T-helper 17 cell (primary cell): ENCODE measurements around the gene BICC1. TPM values are rescaled to one million over a fixed set of nuclear protein-coding genes. Genes with fewer than 3 reads are reported as not detected.

Source experiments
- ATAC-seq: fragments of 150-1000 bp; cut with Tn5 transposase; 2 replicates; pipeline ENCODE4 v1.10.0; 2021; ENCODE audit warnings: mild to moderate bottlenecking, moderate library complexity
- DNase-seq, 3 donors: peaks; one replicate each; pipeline versions ENCODE4 v3.0.0 to v3.0.0-alpha.2; 2020 to 2021
- H3K9me3 ChIP-seq: one replicate; pipeline ENCODE4 v1.7.0; 2013; ENCODE audit warnings: low read length, mild to moderate bottlenecking; ENCODE audit not compliant: control insufficient read depth, poor library complexity, severe bottlenecking
- H3K27ac Mint-ChIP-seq: one replicate; pipeline ENCODE4 v1.8.0; 2022; ENCODE audit warnings: mild to moderate bottlenecking, moderate library complexity, mixed read lengths
- H3K27me3 Mint-ChIP-seq: one replicate; pipeline ENCODE4 v1.8.0; 2022; ENCODE audit warnings: mixed read lengths
- H3K36me3 Mint-ChIP-seq: one replicate; pipeline ENCODE4 v1.8.0; 2022; ENCODE audit warnings: low read depth, mixed read lengths
- H3K4me1 Mint-ChIP-seq: one replicate; pipeline ENCODE4 v1.8.0; 2022; ENCODE audit warnings: mild to moderate bottlenecking, mixed read lengths
- H3K4me3 Mint-ChIP-seq: one replicate; pipeline ENCODE4 v1.8.0; 2022; ENCODE audit warnings: mild to moderate bottlenecking, moderate library complexity, mixed read lengths
- total RNA-seq, 4 donors: library from RNA in 2 of 4; stranded (reverse) in 2 of 4; gene quantifications; one replicate each; pipeline ENCODE4 v1.2.3 and lab custom pipeline; 2022 to 2026

Gene BICC1, protein sequence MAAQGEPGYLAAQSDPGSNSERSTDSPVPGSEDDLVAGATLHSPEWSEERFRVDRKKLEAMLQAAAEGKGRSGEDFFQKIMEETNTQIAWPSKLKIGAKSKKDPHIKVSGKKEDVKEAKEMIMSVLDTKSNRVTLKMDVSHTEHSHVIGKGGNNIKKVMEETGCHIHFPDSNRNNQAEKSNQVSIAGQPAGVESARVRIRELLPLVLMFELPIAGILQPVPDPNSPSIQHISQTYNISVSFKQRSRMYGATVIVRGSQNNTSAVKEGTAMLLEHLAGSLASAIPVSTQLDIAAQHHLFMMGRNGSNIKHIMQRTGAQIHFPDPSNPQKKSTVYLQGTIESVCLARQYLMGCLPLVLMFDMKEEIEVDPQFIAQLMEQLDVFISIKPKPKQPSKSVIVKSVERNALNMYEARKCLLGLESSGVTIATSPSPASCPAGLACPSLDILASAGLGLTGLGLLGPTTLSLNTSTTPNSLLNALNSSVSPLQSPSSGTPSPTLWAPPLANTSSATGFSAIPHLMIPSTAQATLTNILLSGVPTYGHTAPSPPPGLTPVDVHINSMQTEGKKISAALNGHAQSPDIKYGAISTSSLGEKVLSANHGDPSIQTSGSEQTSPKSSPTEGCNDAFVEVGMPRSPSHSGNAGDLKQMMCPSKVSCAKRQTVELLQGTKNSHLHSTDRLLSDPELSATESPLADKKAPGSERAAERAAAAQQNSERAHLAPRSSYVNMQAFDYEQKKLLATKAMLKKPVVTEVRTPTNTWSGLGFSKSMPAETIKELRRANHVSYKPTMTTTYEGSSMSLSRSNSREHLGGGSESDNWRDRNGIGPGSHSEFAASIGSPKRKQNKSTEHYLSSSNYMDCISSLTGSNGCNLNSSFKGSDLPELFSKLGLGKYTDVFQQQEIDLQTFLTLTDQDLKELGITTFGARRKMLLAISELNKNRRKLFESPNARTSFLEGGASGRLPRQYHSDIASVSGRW
- not detected for total RNA-seq
- total RNA-seq (lab: John Stamatoyannopoulos, UW): 0 to 0.58 reads per million in 2 donors

GRCh38 chr10:58512491-58513187 lies at the start of gene BICC1:
BICC1 (plus strand) TSS chr10:58512872; CDS start chr10:58513144, 272 bp downstream.
- peak; percentile 45 for ATAC-seq
- no peak for DNase-seq
- Mint-ChIP-seq H3K4me1 (peaks cover 9% of the 10 kb centered on the region), H3K36me3 (peaks cover 8% of the 10 kb centered on the region), H3K4me3 (peak within 1 kb of the TSS; percentile 96), H3K27ac (no peak within 1 kb of the TSS), H3K27me3 (peaks cover 34% of the 10 kb centered on the region)
- H3K9me3 ChIP-seq: no peaks in the 10 kb centered on the region

DNA sequence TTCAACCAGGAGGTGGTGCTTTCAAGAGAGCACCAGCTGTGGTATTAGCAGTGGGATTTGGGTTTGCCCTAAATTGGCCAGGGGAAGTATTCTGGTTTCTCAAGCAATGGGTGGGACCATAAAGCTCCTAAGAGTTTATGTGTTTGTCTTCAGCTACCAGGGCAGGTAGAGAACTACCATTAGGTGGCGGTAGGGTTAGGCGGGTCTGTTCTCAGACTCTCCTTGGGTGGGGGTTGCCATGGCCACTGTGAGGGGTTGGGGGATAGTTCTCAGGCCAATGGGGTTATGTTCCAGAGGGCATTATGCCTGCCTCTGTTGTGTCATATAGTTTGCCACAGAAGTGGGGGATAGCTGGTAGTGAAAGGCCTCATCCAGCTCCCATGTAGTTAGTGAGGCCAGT lies 47.7 kb upstream of the BICC1 start:
- H3K9me3 ChIP-seq: no peaks in the 10 kb centered on the region
- H3K36me3 Mint-ChIP-seq: no peaks in the 10 kb centered on the region
- no peak overlapping the region for H3K4me3 Mint-ChIP-seq
- no peak overlapping the region for H3K27ac Mint-ChIP-seq
- H3K4me1 Mint-ChIP-seq: no peaks in the 10 kb centered on the region
- DNase-seq: no peak
- no peak for ATAC-seq
- peaks cover 28% of the 10 kb centered on the region for H3K27me3 Mint-ChIP-seq

GRCh38 chr10:58465629-58466028 lies 47.0 kb upstream of the BICC1 start:
- Mint-ChIP-seq H3K36me3 (no peaks in the 10 kb centered on the region), H3K4me1 (peaks cover 2% of the 10 kb centered on the region), H3K4me3 (no peak overlapping the region), H3K27me3 (peaks cover 33% of the 10 kb centered on the region), H3K27ac (no peak overlapping the region)
- DNase-seq (no peak), ATAC-seq (no peak)
- no peaks in the 10 kb centered on the region for H3K9me3 ChIP-seq

DNA sequence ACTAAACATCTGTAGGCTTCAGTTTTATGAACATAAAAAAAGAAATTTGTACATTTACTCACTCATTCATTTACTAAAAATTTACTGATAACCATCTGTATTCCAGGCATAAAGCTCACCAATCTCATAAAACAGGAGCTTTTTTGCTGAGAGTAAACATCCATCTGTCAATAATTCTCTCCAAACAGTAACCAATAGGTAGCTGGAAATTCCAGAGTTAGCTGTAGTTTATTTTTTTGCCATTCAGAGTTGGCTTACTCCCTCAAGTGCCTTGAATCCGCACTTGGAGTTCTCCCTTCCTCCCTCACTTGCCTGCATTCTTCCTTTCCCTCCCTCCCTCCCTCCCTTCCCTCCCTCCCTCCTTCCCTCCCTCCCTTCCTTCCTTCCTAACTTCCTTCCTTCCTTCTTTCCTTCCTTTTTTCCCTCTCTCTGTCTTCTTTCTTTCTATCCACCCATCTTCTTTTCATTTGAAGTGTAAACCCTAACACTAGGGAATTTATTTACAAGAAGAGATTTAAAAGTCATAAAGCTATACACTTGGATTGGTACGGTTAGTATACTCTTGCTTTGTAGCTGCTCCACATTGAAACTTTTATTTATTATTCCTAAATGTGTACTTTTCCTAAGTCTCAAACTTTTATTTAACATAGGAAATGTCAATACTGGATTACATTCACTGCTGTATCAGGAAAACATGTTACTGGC lies 44.6 kb upstream of the BICC1 start:
- no peak overlapping the region for H3K27ac Mint-ChIP-seq
- H3K27me3 Mint-ChIP-seq: peaks cover 57% of the 10 kb centered on the region
- DNase-seq: no peak
- ATAC-seq: no peak
- peaks cover 2% of the 10 kb centered on the region for H3K4me1 Mint-ChIP-seq
- no peaks in the 10 kb centered on the region for H3K36me3 Mint-ChIP-seq
- no peaks in the 10 kb centered on the region for H3K9me3 ChIP-seq
- H3K4me3 Mint-ChIP-seq: no peak overlapping the region

DNA sequence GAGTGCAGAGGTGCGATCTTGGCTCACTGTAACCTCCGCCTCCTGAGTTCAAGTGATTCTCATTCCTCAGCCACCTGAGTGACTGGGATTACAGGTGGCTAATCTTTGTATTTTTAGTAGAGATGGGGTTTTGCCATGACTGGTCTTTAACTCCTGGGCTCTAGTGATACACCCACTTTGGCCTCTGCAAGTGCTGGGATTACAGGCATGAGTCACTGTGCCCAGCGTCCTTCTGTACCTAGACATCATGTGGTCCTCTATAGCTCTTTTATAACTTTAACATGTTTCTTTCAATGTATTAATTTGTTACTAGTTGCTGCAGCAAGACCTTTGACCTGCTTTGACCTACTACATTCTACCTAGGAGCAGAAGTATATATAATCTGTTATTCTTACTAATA lies 38.7 kb upstream of the BICC1 start:
- peaks cover 64% of the 10 kb centered on the region for H3K27me3 Mint-ChIP-seq
- no peak overlapping the region for H3K27ac Mint-ChIP-seq
- H3K36me3 Mint-ChIP-seq: no peaks in the 10 kb centered on the region
- peaks cover 2% of the 10 kb centered on the region for H3K4me1 Mint-ChIP-seq
- H3K9me3 ChIP-seq: no peaks in the 10 kb centered on the region
- ATAC-seq (no peak), DNase-seq (no peak)
- no peak overlapping the region for H3K4me3 Mint-ChIP-seq

DNA sequence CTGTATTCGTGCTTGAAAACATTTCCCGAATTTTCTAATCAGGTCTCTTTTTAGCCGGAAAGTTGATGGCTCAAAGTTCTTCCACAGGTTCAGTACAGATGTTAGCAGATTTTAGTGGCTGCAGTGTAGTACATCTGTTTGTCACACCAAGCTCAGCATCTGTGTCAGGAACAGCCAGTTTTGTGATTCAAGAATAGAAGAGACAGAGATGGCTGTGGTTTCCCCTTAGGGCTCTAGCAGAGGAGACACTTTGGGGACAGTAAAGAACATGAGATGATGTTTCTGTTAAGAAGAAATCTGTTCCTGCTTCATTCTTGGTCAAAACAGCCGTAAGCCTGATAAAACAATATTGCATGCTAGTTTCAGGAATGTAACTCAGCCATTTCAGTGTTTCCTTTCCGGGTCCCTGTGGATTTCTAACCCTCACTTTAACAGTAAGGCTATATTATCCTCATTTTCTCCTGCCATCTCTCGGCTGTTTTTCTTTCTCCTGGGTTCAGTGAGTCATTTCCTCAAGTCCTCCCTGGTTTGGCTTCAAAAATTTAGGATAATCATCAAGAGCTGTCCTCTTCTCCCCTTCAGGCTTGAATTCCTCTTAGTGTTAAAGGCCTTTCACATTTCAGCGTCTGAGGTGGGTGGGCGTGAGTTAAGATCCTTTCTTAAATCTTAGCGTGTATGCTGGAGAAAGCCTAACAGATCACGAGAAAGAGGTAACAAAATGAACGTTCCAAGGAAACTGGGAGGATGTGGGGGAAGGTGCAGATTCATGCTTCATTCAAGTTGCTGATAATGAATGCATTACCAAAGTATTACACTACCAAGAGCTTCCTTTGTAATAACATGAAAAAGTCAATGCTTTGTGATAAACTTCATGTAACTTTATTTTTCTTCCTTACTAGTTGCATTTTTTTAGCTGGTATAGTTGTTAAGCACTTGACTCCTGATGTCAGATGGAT lies 37.1 kb upstream of the BICC1 start:
- H3K9me3 ChIP-seq: no peaks in the 10 kb centered on the region
- Mint-ChIP-seq H3K36me3 (no peaks in the 10 kb centered on the region), H3K4me3 (no peak overlapping the region), H3K27ac (no peak overlapping the region), H3K27me3 (peaks cover 51% of the 10 kb centered on the region), H3K4me1 (no peaks in the 10 kb centered on the region)
- DNase-seq (no peak), ATAC-seq (no peak)

DNA sequence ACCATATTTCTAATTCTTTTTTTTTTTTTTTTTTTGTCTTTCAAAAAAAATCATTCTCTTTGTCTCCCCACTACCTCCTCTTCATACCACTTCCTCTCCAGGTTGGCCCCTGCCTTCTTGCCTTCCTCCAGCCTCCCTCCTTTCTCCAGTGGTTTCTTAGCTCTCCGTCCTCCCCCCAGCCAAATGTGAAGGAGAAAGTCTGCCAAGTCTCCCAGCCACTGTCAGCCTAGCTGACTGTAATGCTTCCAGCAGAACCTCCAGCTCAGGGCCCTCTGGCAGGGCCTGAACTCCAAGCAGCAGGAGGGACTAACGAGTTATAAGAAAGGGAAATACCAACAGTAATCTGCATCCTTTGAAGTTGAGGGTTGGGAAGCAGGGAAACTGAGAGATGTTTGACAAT lies 35.5 kb upstream of the BICC1 start:
- DNase-seq (no peak), ATAC-seq (no peak)
- H3K36me3 Mint-ChIP-seq: no peaks in the 10 kb centered on the region
- H3K4me1 Mint-ChIP-seq: no peaks in the 10 kb centered on the region
- peaks cover 36% of the 10 kb centered on the region for H3K27me3 Mint-ChIP-seq
- H3K4me3 Mint-ChIP-seq: no peak overlapping the region
- no peaks in the 10 kb centered on the region for H3K9me3 ChIP-seq
- no peak overlapping the region for H3K27ac Mint-ChIP-seq

- Mint-ChIP-seq H3K4me1 (no peaks in the 10 kb centered on the region), H3K27ac (no peak overlapping the region), H3K36me3 (no peaks in the 10 kb centered on the region), H3K27me3 (peaks cover 28% of the 10 kb centered on the region), H3K4me3 (no peak overlapping the region)
- H3K9me3 ChIP-seq: no peaks in the 10 kb centered on the region
- ATAC-seq (no peak), DNase-seq (no peak)
Measured at GRCh38 chr10:58477902-58478301, 34.8 kb upstream of the BICC1 start.

GRCh38 chr10:58479045-58479444 lies 33.6 kb upstream of the BICC1 start:
- DNase-seq (no peak), ATAC-seq (no peak)
- H3K27me3 Mint-ChIP-seq: peaks cover 23% of the 10 kb centered on the region
- H3K4me1 Mint-ChIP-seq: no peaks in the 10 kb centered on the region
- no peak overlapping the region for H3K4me3 Mint-ChIP-seq
- no peaks in the 10 kb centered on the region for H3K36me3 Mint-ChIP-seq
- H3K9me3 ChIP-seq: no peaks in the 10 kb centered on the region
- no peak overlapping the region for H3K27ac Mint-ChIP-seq

- no peaks in the 10 kb centered on the region for H3K9me3 ChIP-seq
- H3K27me3 Mint-ChIP-seq: peaks cover 23% of the 10 kb centered on the region
- H3K27ac Mint-ChIP-seq: no peak overlapping the region
- DNase-seq (no peak), ATAC-seq (no peak)
- H3K4me1 Mint-ChIP-seq: no peaks in the 10 kb centered on the region
- H3K4me3 Mint-ChIP-seq: no peak overlapping the region
- H3K36me3 Mint-ChIP-seq: no peaks in the 10 kb centered on the region
Measured at GRCh38 chr10:58480321-58480720, 32.4 kb upstream of the BICC1 start.

DNA sequence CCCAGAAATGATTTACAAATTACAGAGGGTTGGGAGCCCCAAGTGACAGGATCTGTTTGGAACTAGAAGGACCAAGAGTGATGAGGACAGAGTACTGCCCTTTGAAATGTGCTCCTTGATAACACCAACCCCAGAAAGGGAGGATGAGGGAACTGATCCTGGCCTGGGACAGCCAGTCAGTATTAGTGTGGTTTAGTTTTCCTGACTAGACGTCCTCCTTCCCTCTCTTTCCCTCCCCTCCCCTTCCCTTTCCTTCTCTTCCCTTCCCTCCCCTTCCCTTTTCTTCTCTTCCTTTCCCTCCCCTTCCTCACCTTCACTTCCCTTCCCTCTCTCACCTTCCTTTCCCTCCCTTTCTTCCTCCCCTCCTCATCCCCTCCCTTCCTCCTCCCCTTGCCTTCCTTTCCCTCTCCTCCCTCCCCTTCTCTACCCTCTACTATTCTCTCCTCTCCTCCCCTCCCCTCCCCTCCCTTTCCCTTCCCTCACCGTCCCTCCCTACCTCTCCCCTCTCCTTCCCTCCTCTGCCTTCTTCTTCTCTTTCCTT lies 31.0 kb upstream of the BICC1 start:
- no peaks in the 10 kb centered on the region for H3K4me1 Mint-ChIP-seq
- H3K27me3 Mint-ChIP-seq: peaks cover 12% of the 10 kb centered on the region
- DNase-seq: no peak
- no peaks in the 10 kb centered on the region for H3K9me3 ChIP-seq
- H3K4me3 Mint-ChIP-seq: no peak overlapping the region
- ATAC-seq: no peak
- no peaks in the 10 kb centered on the region for H3K36me3 Mint-ChIP-seq
- H3K27ac Mint-ChIP-seq: no peak overlapping the region
